ENCODE data around the gene EBP.
"Not testable (repeated sequence)": the region's sequence is repeated elsewhere in the genome, so short reads cannot be mapped to it uniquely, and the experiment has no call there.

EBP gene

GRCh38 chrX:48509619-48510018 is 12.0 kb upstream of the EBP start:
- Mint-ChIP-seq H3K4me1 (peaks cover 19% of the 10 kb centered on the region), H3K9me3 (no peaks in the 10 kb centered on the region), H3K27me3 (no peaks in the 10 kb centered on the region), H3K27ac (peak overlapping the region in 1 of 2 donors; percentile 92), H3K4me3 (peak overlapping the region; percentile 94 to 96)
- DNase-seq, result no peak
- no peak for ATAC-seq

GRCh38 chrX:48511560-48511959 is 10.0 kb upstream of the EBP start:
- Mint-ChIP-seq H3K9me3 (no peaks in the 10 kb centered on the region), H3K4me1 (peaks cover 24% of the 10 kb centered on the region), H3K4me3 (no peak overlapping the region), H3K27me3 (no peaks in the 10 kb centered on the region), H3K27ac (peak overlapping the region in 1 of 2 donors; percentile 91)
- ATAC-seq (no peak), DNase-seq (no peak)

GRCh38 chrX:48512371-48512935 is 9.2 kb upstream of the EBP start:
- Mint-ChIP-seq H3K27me3 (no peaks in the 10 kb centered on the region), H3K4me1 (peaks cover 33% of the 10 kb centered on the region), H3K4me3 (no peak overlapping the region), H3K27ac (no peak overlapping the region), H3K9me3 (no peaks in the 10 kb centered on the region)
- ATAC-seq (no peak), DNase-seq (no peak)

- DNase-seq, result no peak
- no peak for ATAC-seq
- H3K27ac Mint-ChIP-seq, result no peak overlapping the region
- H3K4me3 Mint-ChIP-seq, result no peak overlapping the region
- H3K27me3 Mint-ChIP-seq, result no peaks in the 10 kb centered on the region
- H3K9me3 Mint-ChIP-seq, result no peaks in the 10 kb centered on the region
- peaks cover 36% of the 10 kb centered on the region for H3K4me1 Mint-ChIP-seq
These were observed 7.9 kb upstream of the EBP start for GRCh38 chrX:48513670-48514069.

- Mint-ChIP-seq H3K27ac (no peak overlapping the region), H3K9me3 (no peaks in the 10 kb centered on the region), H3K27me3 (no peaks in the 10 kb centered on the region), H3K4me3 (no peak overlapping the region), H3K4me1 (peaks cover 36% of the 10 kb centered on the region)
- ATAC-seq, result no peak
- DNase-seq, result no peak
These were observed 7.3 kb upstream of the EBP start for GRCh38 chrX:48514126-48514806.

GRCh38 chrX:48514868-48515460 is 6.6 kb upstream of the EBP start:
- ATAC-seq (no peak), DNase-seq (no peak)
- Mint-ChIP-seq H3K9me3 (no peaks in the 10 kb centered on the region), H3K27ac (peak overlapping the region in 1 of 2 donors; percentile 80), H3K4me3 (no peak overlapping the region), H3K4me1 (peaks cover 36% of the 10 kb centered on the region), H3K27me3 (no peaks in the 10 kb centered on the region)

GRCh38 chrX:48515842-48516241 is 5.8 kb upstream of the EBP start:
- H3K27ac Mint-ChIP-seq, result no peak overlapping the region
- H3K27me3 Mint-ChIP-seq, result no peaks in the 10 kb centered on the region
- H3K4me3 Mint-ChIP-seq, result no peak overlapping the region
- no peaks in the 10 kb centered on the region for H3K9me3 Mint-ChIP-seq
- DNase-seq, result no peak
- no peak for ATAC-seq
- H3K4me1 Mint-ChIP-seq, result peaks cover 36% of the 10 kb centered on the region

- Mint-ChIP-seq H3K27ac (no peak overlapping the region), H3K9me3 (no peaks in the 10 kb centered on the region), H3K27me3 (no peaks in the 10 kb centered on the region), H3K4me3 (no peak overlapping the region), H3K4me1 (peaks cover 38% of the 10 kb centered on the region)
- ATAC-seq, result no peak
- no peak for DNase-seq
These were observed 5.3 kb upstream of the EBP start for GRCh38 chrX:48516285-48516684.

- Mint-ChIP-seq H3K4me1 (peaks cover 39% of the 10 kb centered on the region), H3K27ac (peak overlapping the region; percentile 19 to 82), H3K4me3 (no peak overlapping the region), H3K27me3 (no peaks in the 10 kb centered on the region), H3K9me3 (no peaks in the 10 kb centered on the region)
- no peak for ATAC-seq
- no peak for DNase-seq
These were observed 4.6 kb upstream of the EBP start for GRCh38 chrX:48516987-48517386.

GRCh38 chrX:48519481-48519880 is 2.1 kb upstream of the EBP start:
- not testable (repeated sequence) for ATAC-seq, H3K4me3 Mint-ChIP-seq, DNase-seq, H3K27me3 Mint-ChIP-seq, H3K9me3 Mint-ChIP-seq
- H3K27ac Mint-ChIP-seq, result peak overlapping the region in 1 of 2 donors; percentile 80
- H3K4me1 Mint-ChIP-seq, result peaks cover 45% of the 10 kb centered on the region

- Mint-ChIP-seq H3K9me3 (no peaks in the 10 kb centered on the region), H3K4me1 (peaks cover 45% of the 10 kb centered on the region), H3K27me3 (no peaks in the 10 kb centered on the region), H3K4me3 (peak overlapping the region; percentile 73 to 87), H3K27ac (peak overlapping the region; percentile 98 to 99)
- DNase-seq (peak; percentile 21 to 47), ATAC-seq (no peak)
These were observed 1.2 kb upstream of the EBP start for GRCh38 chrX:48520455-48520854.

GRCh38 chrX:48520976-48521352 is 644 bp upstream of the EBP start:
- ATAC-seq, result peak; percentile 28
- peak overlapping the region; percentile 98 to 99 for H3K27ac Mint-ChIP-seq
- no peaks in the 10 kb centered on the region for H3K27me3 Mint-ChIP-seq
- H3K4me3 Mint-ChIP-seq, result peak overlapping the region; percentile 73 to 87
- peaks cover 45% of the 10 kb centered on the region for H3K4me1 Mint-ChIP-seq
- H3K9me3 Mint-ChIP-seq, result no peaks in the 10 kb centered on the region
- DNase-seq, result peak; percentile 12 to 39

GRCh38 chrX:48522291-48522690 is 683 bp downstream of the EBP start:
- Mint-ChIP-seq H3K27me3 (no peaks in the 10 kb centered on the region), H3K4me3 (peak overlapping the region; percentile 73 to 89), H3K27ac (peak overlapping the region; percentile 48 to 83), H3K9me3 (no peaks in the 10 kb centered on the region), H3K4me1 (peaks cover 40% of the 10 kb centered on the region)
- DNase-seq, result no peak
- ATAC-seq, result no peak

GRCh38 chrX:48523682-48524081 is 2.1 kb downstream of the EBP start:
- peak overlapping the region; percentile 67 to 73 for H3K4me3 Mint-ChIP-seq
- DNase-seq (no peak), ATAC-seq (no peak)
- peaks cover 36% of the 10 kb centered on the region for H3K4me1 Mint-ChIP-seq
- H3K27me3 Mint-ChIP-seq, result no peaks in the 10 kb centered on the region
- H3K27ac Mint-ChIP-seq, result no peak overlapping the region
- H3K9me3 Mint-ChIP-seq, result no peaks in the 10 kb centered on the region

GRCh38 chrX:48525853-48526252 is 4.2 kb downstream of the EBP start:
- DNase-seq, H3K9me3 Mint-ChIP-seq, H3K27me3 Mint-ChIP-seq, H3K27ac Mint-ChIP-seq, H3K4me3 Mint-ChIP-seq, ATAC-seq: not testable (repeated sequence)
- peaks cover 18% of the 10 kb centered on the region for H3K4me1 Mint-ChIP-seq

GRCh38 chrX:48530736-48531135 is 9.1 kb downstream of the EBP start:
- no peaks in the 10 kb centered on the region for H3K9me3 Mint-ChIP-seq
- ATAC-seq (no peak), DNase-seq (no peak)
- no peaks in the 10 kb centered on the region for H3K27me3 Mint-ChIP-seq
- peaks cover 17% of the 10 kb centered on the region for H3K4me1 Mint-ChIP-seq
- no peak overlapping the region for H3K4me3 Mint-ChIP-seq
- H3K27ac Mint-ChIP-seq, result no peak overlapping the region

Measured in stimulated activated naive CD8-positive, alpha-beta T cell treated with anti-CD3 and anti-CD28 coated beads, Interleukin-15, amount 100 ng/mL, for 72 hours (primary cell).